CD4-positive, CD25-positive, alpha-beta regulatory T cell (primary cell): Measurements from ENCODE around the gene NXT1. TPM values are rescaled to one million over a fixed set of nuclear protein-coding genes. Genes with fewer than 3 reads are reported as not detected.

Experiments used
- ATAC-seq, 2 donors: fragments of 150-1000 bp; cut with Tn5 transposase; one replicate each; pipeline ENCODE4 v1.10.0; 2021; ENCODE audit warnings: low read depth in 2 of 2, moderate number of reproducible peaks in 2 of 2, moderate library complexity in 1 of 2
- DNase-seq, 3 donors: peaks; one replicate each; pipeline versions ENCODE4 v3.0.0 to v3.0.0-alpha.2; 2012 to 2022; ENCODE audit warnings: mixed read lengths in 1 of 3
- H3K27ac ChIP-seq: one replicate; pipeline ENCODE4 v1.7.0; 2013; ENCODE audit warnings: mild to moderate bottlenecking, low read length; ENCODE audit not compliant: insufficient read depth, poor library complexity, severe bottlenecking
- H3K27me3 ChIP-seq: one replicate; pipeline ENCODE4 v1.7.0; 2013; ENCODE audit warnings: low read length; ENCODE audit not compliant: control insufficient read depth, insufficient read depth
- H3K36me3 ChIP-seq: one replicate; pipeline ENCODE4 v1.7.0; 2013; ENCODE audit warnings: mild to moderate bottlenecking, low read length, moderate library complexity; ENCODE audit not compliant: control insufficient read depth, insufficient read depth
- H3K4me1 ChIP-seq: 2 replicates; pipeline ENCODE4 v1.7.0; 2013; ENCODE audit warnings: mild to moderate bottlenecking, low read length; ENCODE audit not compliant: insufficient read depth, control insufficient read depth, poor library complexity, severe bottlenecking
- H3K4me3 ChIP-seq: one replicate; pipeline ENCODE4 v1.7.0; 2013; ENCODE audit warnings: low read depth, mild to moderate bottlenecking, low read length, moderate library complexity
- H3K9me3 ChIP-seq, 2 experiments: 1 replicate in 1 of 2; 2 replicates in 1 of 2; pipeline ENCODE4 v1.7.0; 2013; ENCODE audit warnings: low read length in 2 of 2, mild to moderate bottlenecking in 1 of 2, moderate library complexity in 1 of 2; ENCODE audit not compliant: control insufficient read depth in 2 of 2
- H3K27ac Mint-ChIP-seq, 3 donors: one replicate each; pipeline ENCODE4 v1.8.0; 2020 to 2022; ENCODE audit warnings: mild to moderate bottlenecking in 3 of 3, mixed read lengths in 3 of 3, moderate library complexity in 2 of 3
- H3K27me3 Mint-ChIP-seq: one replicate; pipeline ENCODE4 v1.8.0; 2022; ENCODE audit warnings: mild to moderate bottlenecking, mixed read lengths
- H3K36me3 Mint-ChIP-seq: one replicate; pipeline ENCODE4 v1.8.0; 2020; ENCODE audit warnings: mixed read lengths
- H3K4me1 Mint-ChIP-seq, 4 donors: one replicate each; pipeline ENCODE4 v1.8.0; 2020 to 2022; ENCODE audit warnings: mixed read lengths in 4 of 4, mild to moderate bottlenecking in 1 of 4
- H3K4me3 Mint-ChIP-seq, 4 donors: one replicate each; pipeline ENCODE4 v1.8.0; 2020 to 2022; ENCODE audit warnings: mild to moderate bottlenecking in 4 of 4, mixed read lengths in 4 of 4, moderate library complexity in 3 of 4
- H3K9me3 Mint-ChIP-seq, 7 donors: one replicate each; pipeline ENCODE4 v1.8.0; 2020 to 2022; ENCODE audit warnings: mixed read lengths in 7 of 7, mild to moderate bottlenecking in 3 of 7, moderate library complexity in 2 of 7
- polyA plus RNA-seq, 4 donors: library from polyadenylated mRNA; unstranded; fragments of 300-500 nt; fragmentation: Illumina TruSeq; gene quantifications; one replicate each; pipeline ENCODE4 v1.2.3, GENCODE V29; 2021
- total RNA-seq: library from RNA; stranded (reverse); gene quantifications from one replicate; pipeline ENCODE4 v1.2.3, GENCODE V29; 2022

The NXT1 gene
- total and polyA plus RNA-seq, 5 donors from 2014 or later, result 41.5 to 71.5 (median 52.3) TPM

DNA sequence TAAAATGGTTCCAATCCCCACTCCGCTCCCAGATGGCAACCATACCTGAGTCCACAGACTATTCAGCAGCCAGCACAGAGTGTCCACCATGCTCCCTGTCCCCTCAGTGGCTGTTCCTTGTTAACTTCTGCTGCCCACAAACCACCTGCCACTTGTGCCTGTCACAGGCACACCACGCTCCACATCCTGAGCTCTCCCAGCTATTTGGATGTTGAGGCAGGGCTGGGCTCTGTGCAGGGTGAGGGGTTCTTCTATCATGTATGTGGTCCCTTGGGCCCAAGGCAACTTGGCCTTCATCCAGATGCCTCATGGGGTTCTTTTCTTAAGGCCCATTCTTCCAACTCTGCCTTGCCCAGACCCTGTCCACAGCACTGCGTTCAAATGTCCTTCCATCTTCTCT, 34.0 kb upstream of the NXT1 start:
- no peak overlapping the region for H3K4me3 ChIP-seq
- no peak for DNase-seq
- Mint-ChIP-seq H3K9me3 (no peaks in the 10 kb centered on the region), H3K27ac (no peak overlapping the region), H3K4me3 (no peak overlapping the region), H3K27me3 (peaks cover 11% of the 10 kb centered on the region), H3K36me3 (no peaks in the 10 kb centered on the region), H3K4me1 (no peaks in the 10 kb centered on the region)
- no peaks in the 10 kb centered on the region for H3K27me3 ChIP-seq
- H3K27ac ChIP-seq, result no peak overlapping the region
- no peaks in the 10 kb centered on the region for H3K36me3 ChIP-seq
- ATAC-seq, result no peak
- no peaks in the 10 kb centered on the region for H3K9me3 ChIP-seq
- no peaks in the 10 kb centered on the region for H3K4me1 ChIP-seq

DNA sequence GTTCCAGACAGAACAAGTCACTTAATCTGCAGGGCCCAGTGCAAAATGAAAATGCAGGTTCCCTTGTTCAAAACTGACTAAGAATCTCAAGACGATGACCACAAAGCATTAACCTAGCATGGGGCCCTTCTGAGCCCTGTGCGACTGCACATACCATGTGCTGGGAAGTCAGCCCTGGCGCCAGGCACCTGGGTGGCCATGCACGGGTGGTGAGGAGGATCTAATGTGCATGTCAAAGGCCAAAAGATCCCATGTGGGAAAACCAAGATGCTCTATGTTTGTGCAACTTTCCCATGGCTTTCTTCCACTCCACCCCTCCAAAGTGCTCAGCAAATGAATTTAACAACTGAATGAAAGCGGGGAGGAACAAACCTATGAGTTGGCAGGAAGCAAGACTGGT, 33.5 kb upstream of the NXT1 start:
- Mint-ChIP-seq H3K4me3 (no peak overlapping the region), H3K27ac (no peak overlapping the region), H3K4me1 (no peaks in the 10 kb centered on the region), H3K9me3 (no peaks in the 10 kb centered on the region), H3K27me3 (peaks cover 11% of the 10 kb centered on the region), H3K36me3 (no peaks in the 10 kb centered on the region)
- Histone ChIP-seq H3K27ac (no peak overlapping the region), H3K27me3 (no peaks in the 10 kb centered on the region), H3K9me3 (no peaks in the 10 kb centered on the region), H3K4me3 (no peak overlapping the region), H3K4me1 (no peaks in the 10 kb centered on the region), H3K36me3 (no peaks in the 10 kb centered on the region)
- DNase-seq, result no peak
- ATAC-seq, result no peak

DNA sequence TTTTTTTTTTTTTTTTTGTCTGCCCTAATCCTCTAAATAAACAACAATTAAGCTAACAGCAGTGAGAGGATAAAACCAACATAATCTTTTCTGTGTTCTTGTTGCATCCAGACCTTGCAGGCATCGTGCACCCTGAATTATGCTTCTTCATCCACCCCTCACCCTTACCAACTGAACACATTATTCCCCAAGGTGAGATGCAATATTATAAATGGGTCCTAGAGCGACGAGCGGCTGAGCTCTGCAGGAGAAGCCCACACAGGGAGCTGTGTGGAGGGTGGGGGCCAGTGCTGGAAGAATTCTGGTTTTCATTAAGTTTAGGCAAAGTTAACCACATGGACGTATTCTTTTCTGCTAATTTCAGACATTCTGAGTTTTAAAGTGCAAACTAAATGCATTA, 32.2 kb upstream of the NXT1 start:
- H3K36me3 Mint-ChIP-seq, result no peaks in the 10 kb centered on the region
- H3K27ac Mint-ChIP-seq, result no peak overlapping the region
- no peaks in the 10 kb centered on the region for H3K4me1 Mint-ChIP-seq
- H3K36me3 ChIP-seq, result no peaks in the 10 kb centered on the region
- H3K4me3 ChIP-seq, result no peak overlapping the region
- H3K27me3 Mint-ChIP-seq, result peaks cover 7% of the 10 kb centered on the region
- ATAC-seq, result no peak
- H3K4me3 Mint-ChIP-seq, result no peak overlapping the region
- no peaks in the 10 kb centered on the region for H3K9me3 Mint-ChIP-seq
- DNase-seq, result no peak
- no peaks in the 10 kb centered on the region for H3K4me1 ChIP-seq
- H3K27me3 ChIP-seq, result no peaks in the 10 kb centered on the region
- H3K27ac ChIP-seq, result no peak overlapping the region
- H3K9me3 ChIP-seq, result no peaks in the 10 kb centered on the region

DNA sequence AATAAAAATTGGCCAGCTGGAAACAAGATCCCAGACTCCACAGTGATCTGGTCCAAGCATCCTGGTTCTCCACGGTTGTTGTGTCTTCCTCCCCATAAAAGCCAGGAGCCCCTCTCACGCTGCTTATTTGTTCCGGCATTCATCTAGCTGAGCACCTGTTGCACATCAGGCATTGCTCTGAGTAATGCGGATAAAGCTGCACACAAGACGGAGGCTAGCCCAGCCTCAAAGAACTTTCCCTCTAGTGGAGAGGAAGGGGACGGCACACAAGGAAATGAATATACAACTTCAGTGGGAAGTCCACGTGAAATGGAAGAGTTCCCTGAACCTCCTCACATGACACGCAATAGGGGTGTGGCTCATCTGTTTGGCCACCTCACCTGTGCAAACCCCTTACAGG, 30.3 kb upstream of the NXT1 start:
- no peaks in the 10 kb centered on the region for H3K4me1 ChIP-seq
- H3K27ac Mint-ChIP-seq, result no peak overlapping the region
- no peaks in the 10 kb centered on the region for H3K36me3 ChIP-seq
- peaks cover 3% of the 10 kb centered on the region for H3K27me3 Mint-ChIP-seq
- no peaks in the 10 kb centered on the region for H3K27me3 ChIP-seq
- no peak for DNase-seq
- peaks cover 0 to 2% (median 0%) of the 10 kb centered on the region in 7 donors for H3K9me3 Mint-ChIP-seq
- no peak overlapping the region for H3K4me3 Mint-ChIP-seq
- no peak for ATAC-seq
- no peak overlapping the region for H3K4me3 ChIP-seq
- no peaks in the 10 kb centered on the region for H3K9me3 ChIP-seq
- H3K36me3 Mint-ChIP-seq, result no peaks in the 10 kb centered on the region
- H3K27ac ChIP-seq, result no peak overlapping the region
- no peaks in the 10 kb centered on the region for H3K4me1 Mint-ChIP-seq

DNA sequence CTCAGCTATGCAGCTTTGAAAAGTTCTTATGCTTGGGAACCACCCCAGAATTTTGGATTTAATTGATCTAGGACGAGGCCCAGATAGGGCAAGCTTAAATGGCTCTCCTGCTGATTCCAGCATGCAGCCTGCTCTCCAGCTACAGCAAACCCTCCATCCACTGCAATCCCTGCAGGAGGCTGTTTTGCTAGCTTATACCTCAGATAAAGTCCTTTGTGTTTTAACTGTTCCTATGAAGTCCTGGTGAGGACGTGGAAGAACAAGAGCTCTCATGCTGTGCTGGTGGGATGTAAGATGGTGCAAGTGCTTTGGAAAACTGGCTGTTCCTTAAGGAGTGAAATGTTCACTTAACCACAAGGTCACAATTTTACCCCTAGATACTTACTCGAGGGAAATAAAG, 25.5 kb upstream of the NXT1 start:
- no peaks in the 10 kb centered on the region for H3K36me3 Mint-ChIP-seq
- ATAC-seq (no peak), DNase-seq (no peak)
- no peak overlapping the region for H3K4me3 Mint-ChIP-seq
- Histone ChIP-seq H3K36me3 (no peaks in the 10 kb centered on the region), H3K9me3 (no peaks in the 10 kb centered on the region), H3K27ac (no peak overlapping the region), H3K4me1 (no peaks in the 10 kb centered on the region), H3K4me3 (no peak overlapping the region), H3K27me3 (no peaks in the 10 kb centered on the region)
- H3K27me3 Mint-ChIP-seq, result no peaks in the 10 kb centered on the region
- H3K4me1 Mint-ChIP-seq, result no peaks in the 10 kb centered on the region
- H3K27ac Mint-ChIP-seq, result no peak overlapping the region
- peaks cover 0 to 2% (median 0%) of the 10 kb centered on the region in 7 donors for H3K9me3 Mint-ChIP-seq

DNA sequence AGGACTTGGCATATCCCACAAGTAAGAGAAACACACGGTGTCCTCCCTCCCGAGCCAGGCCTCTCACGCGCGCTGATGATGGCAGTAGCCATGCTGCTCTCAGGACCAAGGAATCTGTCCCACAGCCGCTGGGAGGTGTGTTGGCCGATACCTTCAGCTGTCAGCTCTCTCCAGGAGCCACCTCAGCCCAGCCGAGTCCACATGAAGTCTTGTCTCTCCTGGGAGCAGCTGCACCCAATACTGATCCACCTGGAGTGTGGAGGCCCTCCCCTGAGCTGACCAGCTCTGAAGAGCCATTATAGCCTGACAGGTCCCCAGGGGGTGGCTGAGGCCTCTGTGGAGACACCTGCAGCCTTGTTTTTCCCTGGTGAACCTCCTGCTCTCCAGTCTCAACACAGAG, 23.8 kb upstream of the NXT1 start:
- no peaks in the 10 kb centered on the region for H3K4me1 ChIP-seq
- Mint-ChIP-seq H3K27me3 (no peaks in the 10 kb centered on the region), H3K4me1 (no peaks in the 10 kb centered on the region), H3K36me3 (no peaks in the 10 kb centered on the region), H3K9me3 (peaks cover 0 to 2% (median 0%) of the 10 kb centered on the region in 7 donors), H3K27ac (no peak overlapping the region), H3K4me3 (no peak overlapping the region)
- DNase-seq (no peak), ATAC-seq (no peak)
- H3K27ac ChIP-seq, result no peak overlapping the region
- H3K4me3 ChIP-seq, result no peak overlapping the region
- H3K27me3 ChIP-seq, result no peaks in the 10 kb centered on the region
- no peaks in the 10 kb centered on the region for H3K36me3 ChIP-seq
- no peaks in the 10 kb centered on the region for H3K9me3 ChIP-seq

DNA sequence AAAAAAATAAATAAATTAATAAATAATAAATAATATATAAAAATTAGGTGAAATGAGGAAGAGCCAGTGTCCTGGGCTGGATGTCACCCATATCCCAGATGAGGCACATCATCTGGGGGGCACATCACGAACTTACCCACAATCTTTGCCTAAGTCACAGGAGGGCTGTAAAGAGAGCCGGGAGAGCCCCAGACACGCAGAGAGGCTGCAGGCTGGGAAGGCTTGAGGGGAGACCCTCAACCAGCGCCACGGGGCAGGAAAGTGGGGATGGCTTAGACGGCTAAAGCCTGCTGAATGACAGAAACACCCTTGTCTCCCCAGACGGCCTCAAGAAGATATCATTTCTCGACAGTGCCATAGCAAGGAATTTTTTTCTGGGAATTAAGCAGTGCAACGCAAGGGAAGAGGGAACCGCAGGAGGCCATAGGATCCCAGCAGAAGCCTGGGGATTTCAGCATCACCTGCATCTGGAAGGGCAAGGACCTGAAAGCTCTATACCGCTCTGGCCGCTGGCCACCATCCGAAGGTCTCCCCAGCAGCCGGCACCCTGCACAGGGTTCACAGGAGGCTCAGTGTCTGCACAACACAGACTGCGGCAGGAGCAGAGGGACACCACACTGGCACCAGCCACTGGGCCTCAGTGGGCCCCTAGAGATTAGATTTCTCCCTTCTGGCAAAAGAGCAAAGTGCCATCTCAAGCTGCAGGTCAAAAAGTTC, 22.8 kb upstream of the NXT1 start:
- no peaks in the 10 kb centered on the region for H3K4me1 Mint-ChIP-seq
- Histone ChIP-seq H3K27ac (no peak overlapping the region), H3K27me3 (no peaks in the 10 kb centered on the region), H3K9me3 (no peaks in the 10 kb centered on the region), H3K4me3 (no peak overlapping the region), H3K36me3 (no peaks in the 10 kb centered on the region), H3K4me1 (no peaks in the 10 kb centered on the region)
- H3K27ac Mint-ChIP-seq, result no peak overlapping the region
- peaks cover 0 to 2% (median 0%) of the 10 kb centered on the region in 7 donors for H3K9me3 Mint-ChIP-seq
- H3K27me3 Mint-ChIP-seq, result no peaks in the 10 kb centered on the region
- no peak for DNase-seq
- no peaks in the 10 kb centered on the region for H3K36me3 Mint-ChIP-seq
- no peak for ATAC-seq
- H3K4me3 Mint-ChIP-seq, result no peak overlapping the region
